ENCODE results near the gene MARCHF11.

The MARCHF11 gene

GRCh38 chr5:16131878-16132277, 47.7 kb downstream of the MARCHF11 start:
- no peak overlapping the region for H3K9ac ChIP-seq (ENCODE audit: low read length)
- H3K79me2 ChIP-seq (ENCODE audit: low read length) = no peaks in the 10 kb centered on the region
- TF ChIP-seq EZH2 (optimal IDR thresholded peaks at IDR 0.05; ENCODE audit: low read depth, low read length) (no peak), EZH2phosphoT487 (IDR thresholded peaks at IDR 0.05; ENCODE audit: low read length) (no peak), CTCF (IDR thresholded peaks at IDR 0.05; ENCODE audit: low read length) (no peak)
- no peak overlapping the region for H3K4me3 ChIP-seq (ENCODE audit: low read length)
- DNase-seq = no peak
- H3K27me3 ChIP-seq (replicated peaks; ENCODE audit: insufficient read depth, low read length) = no peaks in the 10 kb centered on the region
- no peak overlapping the region for H3K4me2 ChIP-seq (ENCODE audit: low read depth, low read length)
- no peaks in the 10 kb centered on the region for H3K4me1 ChIP-seq (ENCODE audit: low read length)
- no peaks in the 10 kb centered on the region for H3K36me3 ChIP-seq (replicated peaks; ENCODE audit: insufficient read depth, low read length)
- H2AFZ ChIP-seq (ENCODE audit: low read length) = no peak overlapping the region
- H3K27ac ChIP-seq (ENCODE audit: low read length) = no peak overlapping the region
- H3K9me3 ChIP-seq (replicated peaks; ENCODE audit: insufficient read depth, low read length) = no peaks in the 10 kb centered on the region
- no peaks in the 10 kb centered on the region for H4K20me1 ChIP-seq (ENCODE audit: insufficient read depth, low read length)
- no peaks in the 10 kb centered on the region for H3F3A ChIP-seq (ENCODE audit: insufficient read depth, low read length)
- H3K9me2 ChIP-seq (replicated peaks; ENCODE audit: insufficient read depth, low read length) = no peaks in the 10 kb centered on the region

- TF ChIP-seq CTCF (IDR thresholded peaks at IDR 0.05; ENCODE audit: low read length) = no peak
Observed at GRCh38 chr5:16128944-16129343, 50.6 kb downstream of the MARCHF11 start.

GRCh38 chr5:16127865-16128544, 51.6 kb downstream of the MARCHF11 start:
- Histone ChIP-seq H2AFZ (ENCODE audit: low read length) (no peak overlapping the region), H3K9me3 (replicated peaks; ENCODE audit: insufficient read depth, low read length) (no peaks in the 10 kb centered on the region), H3K9ac (ENCODE audit: low read length) (no peak overlapping the region), H4K20me1 (ENCODE audit: insufficient read depth, low read length) (no peaks in the 10 kb centered on the region), H3K36me3 (replicated peaks; ENCODE audit: insufficient read depth, low read length) (no peaks in the 10 kb centered on the region), H3K79me2 (ENCODE audit: low read length) (no peaks in the 10 kb centered on the region), H3K4me2 (ENCODE audit: low read depth, low read length) (no peak overlapping the region), H3K27me3 (replicated peaks; ENCODE audit: insufficient read depth, low read length) (no peaks in the 10 kb centered on the region), H3K4me1 (ENCODE audit: low read length) (no peaks in the 10 kb centered on the region), H3K27ac (ENCODE audit: low read length) (no peak overlapping the region), H3F3A (ENCODE audit: insufficient read depth, low read length) (no peaks in the 10 kb centered on the region), H3K4me3 (ENCODE audit: low read length) (no peak overlapping the region), H3K9me2 (replicated peaks; ENCODE audit: insufficient read depth, low read length) (no peaks in the 10 kb centered on the region)
- no peak for DNase-seq
- TF ChIP-seq EZH2phosphoT487 (IDR thresholded peaks at IDR 0.05; ENCODE audit: low read length) = no peak
- TF ChIP-seq CTCF (IDR thresholded peaks at IDR 0.05; ENCODE audit: low read length) = no peak
- TF ChIP-seq EZH2 (optimal IDR thresholded peaks at IDR 0.05; ENCODE audit: low read depth, low read length) = no peak

More at GRCh38 chr5:16128944-16129343, 50.6 kb downstream of the MARCHF11 start:
- Histone ChIP-seq H3K27ac (ENCODE audit: low read length) (no peak overlapping the region), H3K4me1 (ENCODE audit: low read length) (no peaks in the 10 kb centered on the region), H3K9me2 (replicated peaks; ENCODE audit: insufficient read depth, low read length) (no peaks in the 10 kb centered on the region), H3F3A (ENCODE audit: insufficient read depth, low read length) (no peaks in the 10 kb centered on the region), H2AFZ (ENCODE audit: low read length) (no peak overlapping the region), H3K79me2 (ENCODE audit: low read length) (no peaks in the 10 kb centered on the region), H3K9ac (ENCODE audit: low read length) (no peak overlapping the region), H3K9me3 (replicated peaks; ENCODE audit: insufficient read depth, low read length) (no peaks in the 10 kb centered on the region), H4K20me1 (ENCODE audit: insufficient read depth, low read length) (no peaks in the 10 kb centered on the region), H3K4me3 (ENCODE audit: low read length) (no peak overlapping the region), H3K4me2 (ENCODE audit: low read depth, low read length) (no peak overlapping the region), H3K36me3 (replicated peaks; ENCODE audit: insufficient read depth, low read length) (no peaks in the 10 kb centered on the region), H3K27me3 (replicated peaks; ENCODE audit: insufficient read depth, low read length) (no peaks in the 10 kb centered on the region)
- DNase-seq = no peak

Data from MM.1S (cell line).